ENCODE data around the gene SCAPER.

SCAPER gene

GRCh38 chr15:76311100-76311953, 593.8 kb downstream of the SCAPER start, which contains the start of gene ETFA:
TSS of gene ETFA (minus strand) at chr15:76311469. CDS start at chr15:76311388, 81 bp downstream.
- H2AFZ ChIP-seq (ENCODE audit: low read length) = peak within 1 kb of the TSS; percentile 93
- H4K91ac ChIP-seq (ENCODE audit: low read depth, low read length, poor library complexity) = peak within 1 kb of the TSS; percentile 92
- peaks cover 0 to 21% (median 0%) of the 10 kb centered on the region in 3 experiments for H3K27me3 ChIP-seq (ENCODE audit: control insufficient read depth in 3 of 3, insufficient read depth in 3 of 3, low read depth in 1 of 3, low read length in 3 of 3)
- H3K4me2 ChIP-seq (ENCODE audit: insufficient read depth, low read length, poor library complexity, severe bottlenecking) = peak within 1 kb of the TSS; percentile 91
- peak within 1 kb of the TSS; percentile 88 for H2AK5ac ChIP-seq (ENCODE audit: low read depth, low read length)
- H3K23ac ChIP-seq (ENCODE audit: low read depth, low read length, poor library complexity) = peak within 1 kb of the TSS; percentile 86
- H3K9ac ChIP-seq (ENCODE audit: low read depth, low read length, poor library complexity) = peak within 1 kb of the TSS; percentile 96
- H3K36me3 ChIP-seq (replicated peaks in 1 of 2; ENCODE audit: control insufficient read depth in 2 of 2, insufficient read depth in 2 of 2, low read length in 2 of 2) = no peaks in the 10 kb centered on the region
- peaks cover 2 to 6% of the 10 kb centered on the region in 2 donors for H3K4me1 ChIP-seq (ENCODE audit: control insufficient read depth in 2 of 2, insufficient read depth in 1 of 2, low read depth in 1 of 2, low read length in 2 of 2)
- H3K4ac ChIP-seq (ENCODE audit: low read length) = peak within 1 kb of the TSS; percentile 53
- H3K18ac ChIP-seq (ENCODE audit: low read length) = peak within 1 kb of the TSS; percentile 96
- H2BK15ac ChIP-seq (ENCODE audit: low read length) = peak within 1 kb of the TSS; percentile 77
- H2BK120ac ChIP-seq (ENCODE audit: low read depth, low read length) = no peak within 1 kb of the TSS
- WGBS, 2 donors (ENCODE audit: extremely low coverage in 2 of 2, insufficient read length in 2 of 2, insufficient replicate concordance in 1 of 2) = no CpG with 5 or more reads among the region's 60 CpGs
- H4K8ac ChIP-seq (ENCODE audit: low read depth, low read length) = no peak within 1 kb of the TSS
- DNase-seq (ENCODE audit: low spot score) = peak; percentile 90
- no peak within 1 kb of the TSS for H2BK12ac ChIP-seq (ENCODE audit: low read length)
- H3K4me3 ChIP-seq (ENCODE audit: low read length in 2 of 2) = peak within 1 kb of the TSS; percentile 92 to 96
- peak within 1 kb of the TSS; percentile 38 for H3K14ac ChIP-seq (ENCODE audit: low read length)
- peak within 1 kb of the TSS; percentile 56 for H3K27ac ChIP-seq (replicated peaks; ENCODE audit: low read length)
- no peaks in the 10 kb centered on the region for H3K79me1 ChIP-seq (ENCODE audit: low read depth, low read length)
- no peak within 1 kb of the TSS for H2BK5ac ChIP-seq (ENCODE audit: low read length)
- no peaks in the 10 kb centered on the region for H3K9me3 ChIP-seq (replicated peaks in 1 of 2; ENCODE audit: control insufficient read depth in 2 of 2, insufficient read depth in 1 of 2, low read depth in 1 of 2, low read length in 2 of 2)

DNA sequence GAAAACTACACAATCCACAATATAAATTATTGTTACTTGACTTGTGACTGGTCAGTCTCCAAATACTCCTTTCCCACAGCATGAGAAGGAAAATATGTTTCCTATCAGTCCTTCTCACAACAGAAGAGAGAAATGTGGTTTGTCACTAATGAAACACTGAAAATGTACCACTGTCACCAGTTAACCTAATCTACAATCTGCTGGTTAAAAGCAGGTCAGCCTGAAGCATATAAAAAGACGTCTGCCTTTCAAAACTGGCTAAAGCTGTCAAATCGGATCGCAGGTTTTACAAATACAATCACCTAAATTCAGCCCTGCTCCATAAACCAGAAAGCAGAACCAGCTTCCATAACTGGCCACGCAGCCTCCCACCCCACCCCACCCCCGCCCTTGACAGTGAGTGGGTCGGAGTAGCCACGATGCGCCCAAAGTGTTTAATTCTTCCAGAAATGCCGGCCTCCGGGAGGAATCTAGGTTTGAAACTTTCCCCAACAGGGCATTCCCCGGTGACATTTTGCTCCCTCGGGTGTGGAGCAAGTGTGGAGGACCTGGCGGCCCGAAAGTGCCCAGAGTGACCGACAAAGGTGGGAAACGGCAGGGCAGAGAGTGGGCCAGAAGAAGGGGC, 594.6 kb downstream of the SCAPER start:
- H2BK5ac ChIP-seq (ENCODE audit: low read length) = no peak overlapping the region
- peak overlapping the region; percentile 91 for H3K4me2 ChIP-seq (ENCODE audit: insufficient read depth, low read length, poor library complexity, severe bottlenecking)
- peaks cover 0 to 14% (median 0%) of the 10 kb centered on the region in 3 experiments for H3K27me3 ChIP-seq (ENCODE audit: control insufficient read depth in 3 of 3, insufficient read depth in 3 of 3, low read depth in 1 of 3, low read length in 3 of 3)
- no peaks in the 10 kb centered on the region for H3K79me1 ChIP-seq (ENCODE audit: low read depth, low read length)
- peak overlapping the region; percentile 92 to 96 for H3K4me3 ChIP-seq (ENCODE audit: low read length in 2 of 2)
- H3K23ac ChIP-seq (ENCODE audit: low read depth, low read length, poor library complexity) = peak overlapping the region; percentile 86
- no peaks in the 10 kb centered on the region for H3K9me3 ChIP-seq (replicated peaks in 1 of 2; ENCODE audit: control insufficient read depth in 2 of 2, insufficient read depth in 1 of 2, low read depth in 1 of 2, low read length in 2 of 2)
- H3K4me1 ChIP-seq (ENCODE audit: control insufficient read depth in 2 of 2, insufficient read depth in 1 of 2, low read depth in 1 of 2, low read length in 2 of 2) = peaks cover 2 to 6% of the 10 kb centered on the region in 2 donors
- WGBS, 2 donors (ENCODE audit: extremely low coverage in 2 of 2, insufficient read length in 2 of 2, insufficient replicate concordance in 1 of 2) = no CpG with 5 or more reads among the region's 16 CpGs
- no peak overlapping the region for H2BK15ac ChIP-seq (ENCODE audit: low read length)
- peak overlapping the region; percentile 92 for H4K91ac ChIP-seq (ENCODE audit: low read depth, low read length, poor library complexity)
- H3K36me3 ChIP-seq (replicated peaks in 1 of 2; ENCODE audit: control insufficient read depth in 2 of 2, insufficient read depth in 2 of 2, low read length in 2 of 2) = no peaks in the 10 kb centered on the region
- H2BK12ac ChIP-seq (ENCODE audit: low read length) = no peak overlapping the region
- H2AK5ac ChIP-seq (ENCODE audit: low read depth, low read length) = peak overlapping the region; percentile 88
- H3K14ac ChIP-seq (ENCODE audit: low read length) = peak overlapping the region; percentile 38
- no peak overlapping the region for H3K27ac ChIP-seq (replicated peaks; ENCODE audit: low read length)
- H3K9ac ChIP-seq (ENCODE audit: low read depth, low read length, poor library complexity) = peak overlapping the region; percentile 96
- no peak overlapping the region for H2BK120ac ChIP-seq (ENCODE audit: low read depth, low read length)
- no peak overlapping the region for H4K8ac ChIP-seq (ENCODE audit: low read depth, low read length)
- peak overlapping the region; percentile 93 for H2AFZ ChIP-seq (ENCODE audit: low read length)
- H3K18ac ChIP-seq (ENCODE audit: low read length) = peak overlapping the region; percentile 96
- H3K4ac ChIP-seq (ENCODE audit: low read length) = peak overlapping the region; percentile 53
- DNase-seq (ENCODE audit: low spot score) = no peak

GRCh38 chr15:76309601-76310330, 595.4 kb downstream of the SCAPER start:
- Histone ChIP-seq H2AFZ (ENCODE audit: low read length) (no peak overlapping the region), H3K14ac (ENCODE audit: low read length) (no peak overlapping the region), H3K4me2 (ENCODE audit: insufficient read depth, low read length, poor library complexity, severe bottlenecking) (no peak overlapping the region), H3K36me3 (replicated peaks in 1 of 2; ENCODE audit: control insufficient read depth in 2 of 2, insufficient read depth in 2 of 2, low read length in 2 of 2) (no peaks in the 10 kb centered on the region), H2AK5ac (ENCODE audit: low read depth, low read length) (no peak overlapping the region), H2BK120ac (ENCODE audit: low read depth, low read length) (no peak overlapping the region), H3K9ac (ENCODE audit: low read depth, low read length, poor library complexity) (no peak overlapping the region), H3K79me1 (ENCODE audit: low read depth, low read length) (no peaks in the 10 kb centered on the region), H3K4ac (ENCODE audit: low read length) (no peak overlapping the region), H3K27me3 (ENCODE audit: control insufficient read depth in 3 of 3, insufficient read depth in 3 of 3, low read depth in 1 of 3, low read length in 3 of 3) (peaks cover 0 to 9% (median 0%) of the 10 kb centered on the region in 3 experiments), H3K18ac (ENCODE audit: low read length) (no peak overlapping the region), H2BK5ac (ENCODE audit: low read length) (no peak overlapping the region), H3K9me3 (replicated peaks in 1 of 2; ENCODE audit: control insufficient read depth in 2 of 2, insufficient read depth in 1 of 2, low read depth in 1 of 2, low read length in 2 of 2) (no peaks in the 10 kb centered on the region), H3K23ac (ENCODE audit: low read depth, low read length, poor library complexity) (no peak overlapping the region), H3K4me3 (ENCODE audit: low read length in 2 of 2) (peak overlapping the region in 1 of 2 donors; percentile 92), H3K27ac (replicated peaks; ENCODE audit: low read length) (no peak overlapping the region), H3K4me1 (ENCODE audit: control insufficient read depth in 2 of 2, insufficient read depth in 1 of 2, low read depth in 1 of 2, low read length in 2 of 2) (peaks cover 2 to 6% of the 10 kb centered on the region in 2 donors), H2BK15ac (ENCODE audit: low read length) (no peak overlapping the region), H4K8ac (ENCODE audit: low read depth, low read length) (no peak overlapping the region), H2BK12ac (ENCODE audit: low read length) (no peak overlapping the region), H4K91ac (ENCODE audit: low read depth, low read length, poor library complexity) (no peak overlapping the region)
- no CpG with 5 or more reads among the region's 13 CpGs for WGBS, 2 donors (ENCODE audit: extremely low coverage in 2 of 2, insufficient read length in 2 of 2, insufficient replicate concordance in 1 of 2)
- DNase-seq (ENCODE audit: low spot score) = no peak

All from neuronal stem cell (in vitro differentiated cells).